Endodermal cell (in vitro differentiated cells): ENCODE results near the gene FBXL5. TPM values are rescaled to one million over a fixed set of nuclear protein-coding genes. Genes with fewer than 3 reads are reported as not detected.

ENCODE experiments used
- DNase-seq: peaks from one replicate; pipeline ENCODE4 v3.0.0-alpha.2; 2017
- H3K27ac ChIP-seq: 2 replicates; pipeline ENCODE4 v1.5.1; 2013; ENCODE audit warnings: mild to moderate bottlenecking, low read depth, low read length, moderate library complexity
- H3K27me3 ChIP-seq: 2 replicates; pipeline ENCODE4 v1.6.1; 2013; ENCODE audit warnings: mild to moderate bottlenecking, low read length, moderate library complexity; ENCODE audit not compliant: insufficient read depth, control insufficient read depth, poor library complexity, severe bottlenecking
- H3K36me3 ChIP-seq: 2 replicates; pipeline ENCODE4 v1.7.0; 2013; ENCODE audit warnings: mild to moderate bottlenecking, low read length, moderate library complexity; ENCODE audit not compliant: control insufficient read depth, insufficient read depth
- H3K4me1 ChIP-seq: one replicate; pipeline ENCODE4 v1.7.0; 2013; ENCODE audit warnings: low read length; ENCODE audit not compliant: control insufficient read depth, insufficient read depth
- H3K4me3 ChIP-seq: 2 replicates; pipeline ENCODE4 v1.5.1; 2013; ENCODE audit warnings: mild to moderate bottlenecking, low read length, moderate library complexity
- H3K9ac ChIP-seq: 2 replicates; pipeline ENCODE4 v1.6.1; 2013; ENCODE audit warnings: mild to moderate bottlenecking, low read length, moderate library complexity; ENCODE audit not compliant: poor library complexity, severe bottlenecking; ENCODE audit errors: extremely low read depth
- H3K9me3 ChIP-seq: 2 replicates; pipeline ENCODE4 v1.6.1; 2013; ENCODE audit warnings: mild to moderate bottlenecking, low read length, moderate library complexity; ENCODE audit not compliant: control insufficient read depth
- H3K27ac Mint-ChIP-seq: 2 replicates; pipeline ENCODE4 v1.8.0; 2020; ENCODE audit warnings: mixed read lengths
- H3K27me3 Mint-ChIP-seq: 2 replicates; pipeline ENCODE4 v1.8.0; 2021; ENCODE audit warnings: mild to moderate bottlenecking, mixed read lengths; ENCODE audit not compliant: insufficient read depth
- H3K36me3 Mint-ChIP-seq: 2 replicates; pipeline ENCODE4 v1.8.0; 2020; ENCODE audit warnings: low read depth, mixed read lengths
- H3K4me1 Mint-ChIP-seq: 2 replicates; pipeline ENCODE4 v1.8.0; 2020; ENCODE audit warnings: mixed read lengths
- H3K4me3 Mint-ChIP-seq: 2 replicates; pipeline ENCODE4 v1.8.0; 2020; ENCODE audit warnings: mild to moderate bottlenecking, moderate library complexity, mixed read lengths
- H3K9me3 Mint-ChIP-seq: 2 replicates; pipeline ENCODE4 v1.8.0; 2020; ENCODE audit warnings: mild to moderate bottlenecking, mixed read lengths
- CTCF ChIP-seq: fragments of 200-600 bp; sonication (generic); conservative IDR thresholded peaks from 2 replicates; pipeline ENCODE4 v1.5.0; 2021; ENCODE audit warnings: antibody characterized with exemption, mild to moderate bottlenecking
- WGBS, 2 experiments: methylation state at CpG; one replicate each; pipeline versions ENCODE4 v1.1.5 to v1.1.7; 2013; ENCODE audit warnings: missing lambda C conversion rate in 2 of 2, mixed read lengths in 1 of 2; ENCODE audit not compliant: insufficient coverage in 1 of 2, insufficient read length in 1 of 2; 5-methylcytosine and 5-hydroxymethylcytosine counted together
- total RNA-seq, 2 donors: library from RNA; stranded (reverse); fragmentation: NEBNext Ultra II Directional in 1 of 2; extraction: Animal tissue kit (Norgen Biotek cat#: 25700) in 1 of 2; gene quantifications; 2 replicates in 1 of 2; 3 replicates in 1 of 2; pipeline ENCODE4 v1.2.1, GENCODE V29; 2021

The FBXL5 gene
- total RNA-seq, 2 donors from 2014 or later: 60.3 to 88.4 TPM

- Mint-ChIP-seq H3K27ac (no peak overlapping the region), H3K4me1 (no peaks in the 10 kb centered on the region), H3K27me3 (no peaks in the 10 kb centered on the region), H3K4me3 (no peak overlapping the region), H3K36me3 (peaks cover 22% of the 10 kb centered on the region), H3K9me3 (no peaks in the 10 kb centered on the region)
- peaks cover 17% of the 10 kb centered on the region for H3K36me3 ChIP-seq
- no peaks in the 10 kb centered on the region for H3K9me3 ChIP-seq
- H3K9ac ChIP-seq: no peak overlapping the region
- no peak for TF ChIP-seq CTCF
- no peak for DNase-seq
- no peak overlapping the region for H3K4me3 ChIP-seq
- no peak overlapping the region for H3K27ac ChIP-seq
- no peaks in the 10 kb centered on the region for H3K4me1 ChIP-seq
- no peaks in the 10 kb centered on the region for H3K27me3 ChIP-seq
- 96% methylated on average over 2 to 3 of the region's 3 CpGs for WGBS, 2 experiments
Measured at GRCh38 chr4:15665753-15666365, 10.7 kb upstream of the FBXL5 start.

- peaks cover 27% of the 10 kb centered on the region for H3K4me1 Mint-ChIP-seq
- no peaks in the 10 kb centered on the region for H3K27me3 ChIP-seq
- no peaks in the 10 kb centered on the region for H3K27me3 Mint-ChIP-seq
- no peak overlapping the region for H3K27ac Mint-ChIP-seq
- no peak for DNase-seq
- no peak overlapping the region for H3K9ac ChIP-seq
- H3K9me3 ChIP-seq: no peaks in the 10 kb centered on the region
- no peak for TF ChIP-seq CTCF
- H3K36me3 Mint-ChIP-seq: no peaks in the 10 kb centered on the region
- no peak overlapping the region for H3K4me3 ChIP-seq
- no peaks in the 10 kb centered on the region for H3K9me3 Mint-ChIP-seq
- H3K4me3 Mint-ChIP-seq: no peak overlapping the region
- no peak overlapping the region for H3K27ac ChIP-seq
- H3K36me3 ChIP-seq: no peaks in the 10 kb centered on the region
- H3K4me1 ChIP-seq: peaks cover 10% of the 10 kb centered on the region
- WGBS, 2 experiments: 84% methylated on average over 5 of the region's 5 CpGs; no CpG with 5 or more reads in 1 of the 2 experiments
Measured at GRCh38 chr4:15659768-15660570, 4.8 kb upstream of the FBXL5 start.

GRCh38 chr4:15658781-15659180 is 3.6 kb upstream of the FBXL5 start:
- WGBS, 2 experiments: 90 to 100% methylated on average over 1 to 2 of the region's 2 CpGs
- TF ChIP-seq CTCF: no peak

More at GRCh38 chr4:15658781-15659180, 3.6 kb upstream of the FBXL5 start:
- H3K9ac ChIP-seq: no peak overlapping the region
- H3K27me3 ChIP-seq: no peaks in the 10 kb centered on the region
- Mint-ChIP-seq H3K27me3 (no peaks in the 10 kb centered on the region), H3K4me3 (no peak overlapping the region), H3K9me3 (no peaks in the 10 kb centered on the region), H3K27ac (no peak overlapping the region), H3K4me1 (peaks cover 31% of the 10 kb centered on the region), H3K36me3 (no peaks in the 10 kb centered on the region)
- no peaks in the 10 kb centered on the region for H3K9me3 ChIP-seq
- no peak overlapping the region for H3K4me3 ChIP-seq
- no peak overlapping the region for H3K27ac ChIP-seq
- no peak for DNase-seq
- H3K36me3 ChIP-seq: no peaks in the 10 kb centered on the region
- peaks cover 10% of the 10 kb centered on the region for H3K4me1 ChIP-seq
